CD4-positive, CD25-positive, alpha-beta regulatory T cell (primary cell): Measurements from ENCODE around the gene NPC1L1. TPM values are rescaled to one million over a fixed set of nuclear protein-coding genes. Genes with fewer than 3 reads are reported as not detected.

Experiments
- ATAC-seq, 2 donors: fragments of 150-1000 bp; cut with Tn5 transposase; one replicate each; pipeline ENCODE4 v1.10.0; 2021; ENCODE audit warnings: low read depth in 2 of 2, moderate number of reproducible peaks in 2 of 2, moderate library complexity in 1 of 2
- DNase-seq, 3 donors: peaks; one replicate each; pipeline versions ENCODE4 v3.0.0 to v3.0.0-alpha.2; 2012 to 2022; ENCODE audit warnings: mixed read lengths in 1 of 3
- H3K27ac ChIP-seq: one replicate; pipeline ENCODE4 v1.7.0; 2013; ENCODE audit warnings: mild to moderate bottlenecking, low read length; ENCODE audit not compliant: insufficient read depth, poor library complexity, severe bottlenecking
- H3K27me3 ChIP-seq: one replicate; pipeline ENCODE4 v1.7.0; 2013; ENCODE audit warnings: low read length; ENCODE audit not compliant: control insufficient read depth, insufficient read depth
- H3K36me3 ChIP-seq: one replicate; pipeline ENCODE4 v1.7.0; 2013; ENCODE audit warnings: mild to moderate bottlenecking, low read length, moderate library complexity; ENCODE audit not compliant: control insufficient read depth, insufficient read depth
- H3K4me1 ChIP-seq: 2 replicates; pipeline ENCODE4 v1.7.0; 2013; ENCODE audit warnings: mild to moderate bottlenecking, low read length; ENCODE audit not compliant: insufficient read depth, control insufficient read depth, poor library complexity, severe bottlenecking
- H3K4me3 ChIP-seq: one replicate; pipeline ENCODE4 v1.7.0; 2013; ENCODE audit warnings: low read depth, mild to moderate bottlenecking, low read length, moderate library complexity
- H3K9me3 ChIP-seq, 2 experiments: 1 replicate in 1 of 2; 2 replicates in 1 of 2; pipeline ENCODE4 v1.7.0; 2013; ENCODE audit warnings: low read length in 2 of 2, mild to moderate bottlenecking in 1 of 2, moderate library complexity in 1 of 2; ENCODE audit not compliant: control insufficient read depth in 2 of 2
- H3K27ac Mint-ChIP-seq, 3 donors: one replicate each; pipeline ENCODE4 v1.8.0; 2020 to 2022; ENCODE audit warnings: mild to moderate bottlenecking in 3 of 3, mixed read lengths in 3 of 3, moderate library complexity in 2 of 3
- H3K27me3 Mint-ChIP-seq: one replicate; pipeline ENCODE4 v1.8.0; 2022; ENCODE audit warnings: mild to moderate bottlenecking, mixed read lengths
- H3K36me3 Mint-ChIP-seq: one replicate; pipeline ENCODE4 v1.8.0; 2020; ENCODE audit warnings: mixed read lengths
- H3K4me1 Mint-ChIP-seq, 4 donors: one replicate each; pipeline ENCODE4 v1.8.0; 2020 to 2022; ENCODE audit warnings: mixed read lengths in 4 of 4, mild to moderate bottlenecking in 1 of 4
- H3K4me3 Mint-ChIP-seq, 4 donors: one replicate each; pipeline ENCODE4 v1.8.0; 2020 to 2022; ENCODE audit warnings: mild to moderate bottlenecking in 4 of 4, mixed read lengths in 4 of 4, moderate library complexity in 3 of 4
- H3K9me3 Mint-ChIP-seq, 7 donors: one replicate each; pipeline ENCODE4 v1.8.0; 2020 to 2022; ENCODE audit warnings: mixed read lengths in 7 of 7, mild to moderate bottlenecking in 3 of 7, moderate library complexity in 2 of 7
- polyA plus RNA-seq, 4 donors: library from polyadenylated mRNA; unstranded; fragments of 300-500 nt; fragmentation: Illumina TruSeq; gene quantifications; one replicate each; pipeline ENCODE4 v1.2.3, GENCODE V29; 2021
- total RNA-seq: library from RNA; stranded (reverse); gene quantifications from one replicate; pipeline ENCODE4 v1.2.3, GENCODE V29; 2022

Gene NPC1L1
- total and polyA plus RNA-seq, 5 donors from 2014 or later, result 0.10 to 0.18 TPM; not detected in 3

DNA sequence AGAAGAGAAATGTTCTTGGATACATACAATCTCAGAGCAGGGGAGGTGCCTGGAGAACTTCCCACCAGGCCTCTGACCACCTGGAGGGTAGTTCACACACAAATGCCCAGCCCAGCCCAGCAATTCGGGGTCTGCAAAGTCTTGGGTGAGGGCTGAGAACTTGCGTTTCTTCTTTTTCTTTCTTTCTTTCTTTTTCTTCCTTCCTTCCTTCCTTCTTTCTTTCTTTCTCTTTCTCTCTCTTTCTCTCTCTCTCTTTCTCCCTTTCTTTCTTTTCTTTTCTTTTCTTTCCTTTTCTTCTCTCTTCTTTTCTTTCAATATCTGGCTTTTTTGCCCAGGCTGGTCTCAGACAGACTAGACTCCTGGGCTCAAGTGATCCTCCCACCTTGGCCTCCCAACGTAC is 22.4 kb downstream of the NPC1L1 start:
- Mint-ChIP-seq H3K9me3 (peaks cover 0 to 2% (median 0%) of the 10 kb centered on the region in 7 donors), H3K4me1 (no peaks in the 10 kb centered on the region), H3K36me3 (no peaks in the 10 kb centered on the region), H3K27me3 (peaks cover 10% of the 10 kb centered on the region), H3K27ac (peak overlapping the region in 1 of 3 donors; percentile 97), H3K4me3 (no peak overlapping the region)
- no peak for DNase-seq
- Histone ChIP-seq H3K27me3 (peaks cover 8% of the 10 kb centered on the region), H3K4me3 (no peak overlapping the region), H3K4me1 (no peaks in the 10 kb centered on the region), H3K9me3 (peaks cover 0 to under 1% of the 10 kb centered on the region in 2 experiments), H3K36me3 (no peaks in the 10 kb centered on the region), H3K27ac (no peak overlapping the region)
- ATAC-seq, result no peak

DNA sequence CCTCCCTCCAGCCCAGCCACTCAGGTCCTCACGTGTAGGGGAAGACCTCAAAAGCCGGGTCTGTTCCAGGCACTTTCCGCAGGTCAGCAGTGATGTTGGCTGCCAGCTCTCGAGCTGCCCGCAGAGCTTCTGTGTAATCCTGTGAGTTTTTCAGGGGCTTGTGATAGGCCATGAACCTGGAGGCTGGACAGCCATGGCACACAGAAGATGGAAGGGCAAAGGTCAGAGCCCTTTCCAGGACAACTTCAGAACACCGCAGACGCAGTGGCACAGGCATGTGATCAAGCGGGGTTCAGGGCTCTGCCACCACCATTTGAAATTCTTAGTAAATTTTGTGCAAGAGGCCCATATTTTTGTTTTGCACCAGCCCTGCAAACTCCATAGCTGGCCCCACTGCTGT is 24.0 kb downstream of the NPC1L1 start:
- no peaks in the 10 kb centered on the region for H3K9me3 Mint-ChIP-seq
- Histone ChIP-seq H3K27me3 (peaks cover 1% of the 10 kb centered on the region), H3K27ac (no peak overlapping the region)

DNA sequence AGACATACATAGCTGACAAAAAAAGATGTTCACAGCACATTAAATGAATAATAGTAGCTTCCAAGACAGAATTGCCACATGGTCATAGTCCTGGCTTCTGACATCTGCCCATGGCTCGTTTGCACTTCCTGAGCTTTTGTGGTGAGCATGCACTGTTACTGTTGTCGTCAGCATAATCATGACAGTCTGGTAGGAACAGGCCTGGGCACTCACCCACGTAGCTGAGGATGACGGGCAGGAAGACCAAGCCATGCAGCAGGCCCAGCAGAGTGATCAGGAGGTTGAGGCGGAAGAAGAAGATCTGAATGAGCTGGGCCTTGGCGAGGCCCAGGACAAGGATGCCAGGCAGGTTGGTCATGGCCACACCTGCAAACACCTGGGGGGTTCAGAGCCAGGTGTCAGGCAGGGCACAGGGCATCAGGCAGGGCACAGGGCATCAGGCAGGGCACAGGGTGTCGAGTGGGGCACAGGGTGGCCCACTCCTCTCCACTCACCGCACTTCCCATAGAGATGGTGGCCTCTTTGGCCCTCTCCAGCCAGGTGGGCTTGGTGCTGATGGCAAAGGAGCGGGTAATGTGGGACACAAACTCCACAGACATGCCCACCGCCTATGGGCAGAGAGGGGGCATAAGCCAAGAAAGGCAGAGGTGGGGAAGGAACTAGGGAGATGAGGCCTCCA is 25.4 kb downstream of the NPC1L1 start:
- Mint-ChIP-seq H3K4me1 (no peaks in the 10 kb centered on the region), H3K36me3 (peaks cover 3% of the 10 kb centered on the region), H3K27me3 (peaks cover 14% of the 10 kb centered on the region), H3K27ac (no peak overlapping the region), H3K9me3 (peaks cover 0 to 4% (median 0%) of the 10 kb centered on the region in 7 donors), H3K4me3 (no peak overlapping the region)
- Histone ChIP-seq H3K36me3 (no peaks in the 10 kb centered on the region), H3K27me3 (no peaks in the 10 kb centered on the region), H3K27ac (no peak overlapping the region), H3K4me3 (no peak overlapping the region), H3K9me3 (no peaks in the 10 kb centered on the region), H3K4me1 (no peaks in the 10 kb centered on the region)
- DNase-seq, result no peak
- no peak for ATAC-seq

More for the DNA sequence above, 24.0 kb downstream of the NPC1L1 start:
- Histone ChIP-seq H3K4me3 (no peak overlapping the region), H3K9me3 (no peaks in the 10 kb centered on the region), H3K36me3 (no peaks in the 10 kb centered on the region), H3K4me1 (no peaks in the 10 kb centered on the region)
- Mint-ChIP-seq H3K4me3 (no peak overlapping the region), H3K36me3 (peaks cover 3% of the 10 kb centered on the region), H3K4me1 (no peaks in the 10 kb centered on the region), H3K27ac (no peak overlapping the region), H3K27me3 (peaks cover 12% of the 10 kb centered on the region)
- ATAC-seq (no peak), DNase-seq (no peak)

DNA sequence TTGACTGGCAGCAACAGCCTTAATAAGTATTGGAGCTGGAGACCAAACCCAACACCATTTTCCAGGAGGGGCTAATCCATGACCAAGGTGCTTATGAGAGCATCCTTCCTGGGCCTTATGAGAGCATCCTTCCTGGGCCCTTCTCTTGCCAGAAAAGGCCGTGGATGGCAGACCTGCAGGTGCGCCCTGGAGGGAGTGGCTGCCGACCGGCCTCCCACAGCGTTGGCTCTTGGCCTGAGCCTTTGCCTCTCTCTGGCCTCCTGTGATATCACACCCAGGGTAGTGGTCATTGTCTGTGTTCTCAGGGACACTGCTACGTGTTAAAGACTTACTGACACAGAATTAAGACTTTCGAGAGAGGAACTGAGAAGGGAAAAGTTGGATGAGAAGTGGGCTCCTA is 28.4 kb downstream of the NPC1L1 start:
- Mint-ChIP-seq H3K4me1 (no peaks in the 10 kb centered on the region), H3K4me3 (no peak overlapping the region), H3K9me3 (peaks cover 0 to 7% (median 1%) of the 10 kb centered on the region in 7 donors), H3K36me3 (peaks cover 3% of the 10 kb centered on the region), H3K27ac (no peak overlapping the region), H3K27me3 (peaks cover 27% of the 10 kb centered on the region)
- DNase-seq (no peak), ATAC-seq (no peak)
- H3K9me3 ChIP-seq, result peaks cover 0 to 2% of the 10 kb centered on the region in 2 experiments
- H3K4me1 ChIP-seq, result no peaks in the 10 kb centered on the region
- H3K4me3 ChIP-seq, result no peak overlapping the region
- H3K27me3 ChIP-seq, result no peaks in the 10 kb centered on the region
- H3K36me3 ChIP-seq, result no peaks in the 10 kb centered on the region
- H3K27ac ChIP-seq, result no peak overlapping the region

DNA sequence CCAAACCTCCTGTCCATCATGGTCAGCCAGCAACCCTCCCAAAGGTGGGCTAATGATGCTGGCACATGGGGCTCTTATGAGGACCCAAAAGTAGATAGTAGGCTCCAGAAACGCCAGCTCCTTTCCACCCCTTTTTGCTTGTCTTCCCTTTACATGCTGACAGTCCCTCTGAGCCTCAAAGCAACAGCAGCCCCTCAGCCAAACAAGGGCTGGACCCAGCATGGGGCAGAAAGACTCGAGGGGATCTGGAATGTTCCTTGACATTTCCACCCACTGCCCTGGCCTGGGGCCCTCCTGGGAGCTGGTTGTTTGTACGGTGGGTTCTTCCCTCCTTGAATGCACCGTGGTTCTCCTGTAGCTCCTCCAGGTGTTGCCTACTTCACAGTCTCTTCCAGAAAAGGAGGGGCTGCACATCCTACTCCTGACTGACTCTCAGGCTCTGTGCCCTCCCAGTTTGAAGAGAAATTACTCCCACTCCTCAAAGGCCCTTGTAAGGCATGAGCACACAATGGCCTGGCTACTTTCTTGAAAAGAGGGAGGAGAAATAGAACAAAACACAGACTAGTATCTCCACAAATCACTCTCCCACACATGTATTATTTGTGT is 29.2 kb downstream of the NPC1L1 start:
- Mint-ChIP-seq H3K9me3 (peaks cover 0 to 8% (median 1%) of the 10 kb centered on the region in 7 donors), H3K27ac (no peak overlapping the region), H3K4me3 (no peak overlapping the region), H3K4me1 (no peaks in the 10 kb centered on the region), H3K27me3 (peaks cover 28% of the 10 kb centered on the region), H3K36me3 (peaks cover 3% of the 10 kb centered on the region)
- H3K9me3 ChIP-seq, result peaks cover 0 to 2% of the 10 kb centered on the region in 2 experiments
- H3K36me3 ChIP-seq, result no peaks in the 10 kb centered on the region
- no peak overlapping the region for H3K27ac ChIP-seq
- H3K4me1 ChIP-seq, result no peaks in the 10 kb centered on the region
- no peaks in the 10 kb centered on the region for H3K27me3 ChIP-seq
- H3K4me3 ChIP-seq, result no peak overlapping the region
- DNase-seq, result no peak
- no peak for ATAC-seq

DNA sequence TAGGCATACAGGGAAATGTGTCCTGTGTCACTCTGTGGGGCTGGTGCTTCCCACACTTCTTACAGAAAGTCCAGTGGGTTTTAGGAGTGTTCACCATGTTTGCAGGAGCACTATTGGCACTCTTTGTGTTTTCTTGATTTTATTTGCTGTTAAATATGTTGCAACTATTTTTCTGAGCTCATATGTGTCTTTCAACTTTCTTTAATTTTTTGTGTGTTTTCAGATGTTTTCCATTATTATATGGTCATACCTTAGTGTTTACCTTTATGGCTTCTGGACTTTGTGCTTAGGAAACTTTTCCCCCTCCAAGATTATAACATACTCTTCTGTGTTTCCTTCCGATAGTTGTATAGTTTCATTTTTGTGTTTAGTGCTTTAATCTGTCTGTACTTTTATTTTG is 29.9 kb downstream of the NPC1L1 start:
- H3K27me3 ChIP-seq, result no peaks in the 10 kb centered on the region
- Mint-ChIP-seq H3K27ac (peak overlapping the region in 1 of 3 donors; percentile 36), H3K36me3 (peaks cover 3% of the 10 kb centered on the region), H3K4me3 (no peak overlapping the region), H3K9me3 (peaks cover 0 to 8% (median 4%) of the 10 kb centered on the region in 7 donors), H3K4me1 (no peaks in the 10 kb centered on the region), H3K27me3 (peaks cover 33% of the 10 kb centered on the region)
- no peaks in the 10 kb centered on the region for H3K4me1 ChIP-seq
- no peak for ATAC-seq
- no peak for DNase-seq
- no peaks in the 10 kb centered on the region for H3K36me3 ChIP-seq
- H3K27ac ChIP-seq, result no peak overlapping the region
- H3K4me3 ChIP-seq, result no peak overlapping the region
- peaks cover 0 to 2% of the 10 kb centered on the region in 2 experiments for H3K9me3 ChIP-seq

DNA sequence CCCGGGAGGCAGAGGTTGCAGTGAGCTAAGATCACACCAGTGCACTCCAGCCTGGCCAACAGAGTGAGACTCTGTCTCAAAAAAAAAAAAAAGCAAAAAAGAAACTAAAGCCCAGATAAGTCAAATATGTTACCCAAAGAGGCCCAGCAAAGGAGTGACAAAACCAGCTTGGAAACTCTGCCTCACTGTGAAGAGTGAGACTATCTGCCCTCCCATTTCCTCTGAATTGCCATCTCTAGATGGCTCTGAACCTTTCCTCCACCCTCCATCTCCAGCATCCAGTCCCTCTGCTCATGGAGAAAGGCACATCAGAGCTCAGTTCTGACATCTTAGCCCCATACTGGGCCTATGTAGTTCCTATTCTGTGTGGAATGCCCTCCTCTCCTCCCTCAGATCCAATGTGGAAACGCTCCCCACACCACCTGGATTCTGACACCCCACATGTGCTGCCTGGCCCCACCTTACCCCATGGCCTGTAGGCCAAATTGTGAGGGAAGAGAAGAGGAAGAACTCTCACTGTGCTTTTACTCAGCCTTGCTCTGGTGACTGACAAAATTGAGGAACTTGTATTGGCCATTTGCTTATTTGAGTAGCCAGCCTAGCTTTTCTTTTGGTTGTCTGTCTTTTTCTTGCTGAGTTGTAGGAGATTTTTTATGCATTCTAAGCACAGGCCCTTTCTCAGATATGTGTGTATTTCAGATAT is 32.7 kb downstream of the NPC1L1 start:
- Mint-ChIP-seq H3K4me1 (peaks cover 0 to 3% (median 0%) of the 10 kb centered on the region in 4 donors), H3K4me3 (no peak overlapping the region)

More for the DNA sequence above, 32.7 kb downstream of the NPC1L1 start:
- no peak overlapping the region for H3K4me3 ChIP-seq
- Mint-ChIP-seq H3K27ac (no peak overlapping the region), H3K9me3 (peaks cover 0 to 8% (median 4%) of the 10 kb centered on the region in 7 donors), H3K36me3 (peaks cover 3% of the 10 kb centered on the region), H3K27me3 (peaks cover 42% of the 10 kb centered on the region)
- DNase-seq, result no peak
- no peak for ATAC-seq
- H3K36me3 ChIP-seq, result no peaks in the 10 kb centered on the region
- no peaks in the 10 kb centered on the region for H3K4me1 ChIP-seq
- no peak overlapping the region for H3K27ac ChIP-seq
- H3K27me3 ChIP-seq, result no peaks in the 10 kb centered on the region
- H3K9me3 ChIP-seq, result peaks cover 0 to 2% of the 10 kb centered on the region in 2 experiments
